ENCODE results near the gene ZNF276. TPM values are rescaled to one million over a fixed set of nuclear protein-coding genes. Genes with fewer than 3 reads are reported as not detected.
"Not testable (repeated sequence)": the region's sequence is repeated elsewhere in the genome, so short reads cannot be mapped to it uniquely, and the experiment has no call there.

The ZNF276 gene
- total RNA-seq, 4 donors from 2014 or later = 20.2 to 45.6 (median 36.6) TPM

DNA sequence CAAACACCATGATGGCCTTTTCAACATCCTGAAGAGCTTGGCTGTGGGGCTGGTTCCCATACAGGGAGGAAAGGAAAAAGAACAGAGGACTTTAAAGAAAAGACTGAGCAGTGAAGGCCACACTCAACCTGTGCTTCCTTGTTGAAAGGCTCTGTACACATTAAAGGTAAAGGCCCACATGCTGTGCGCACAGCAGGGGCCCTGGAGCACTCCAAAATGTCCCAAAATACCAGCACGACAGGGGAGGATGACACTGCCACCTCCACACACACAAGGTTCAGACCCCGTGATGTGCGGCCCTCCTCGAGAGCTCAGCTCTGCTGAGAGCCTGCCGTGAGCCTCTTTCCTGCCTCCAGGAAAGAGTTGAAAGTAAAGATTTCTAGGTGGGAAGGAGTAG lies 58.6 kb downstream of the ZNF276 start:
- no peak for DNase-seq (ENCODE audit: low spot score)
- no peak for ATAC-seq (ENCODE audit: low FRiP score)
- TF ChIP-seq, protein P1, sequence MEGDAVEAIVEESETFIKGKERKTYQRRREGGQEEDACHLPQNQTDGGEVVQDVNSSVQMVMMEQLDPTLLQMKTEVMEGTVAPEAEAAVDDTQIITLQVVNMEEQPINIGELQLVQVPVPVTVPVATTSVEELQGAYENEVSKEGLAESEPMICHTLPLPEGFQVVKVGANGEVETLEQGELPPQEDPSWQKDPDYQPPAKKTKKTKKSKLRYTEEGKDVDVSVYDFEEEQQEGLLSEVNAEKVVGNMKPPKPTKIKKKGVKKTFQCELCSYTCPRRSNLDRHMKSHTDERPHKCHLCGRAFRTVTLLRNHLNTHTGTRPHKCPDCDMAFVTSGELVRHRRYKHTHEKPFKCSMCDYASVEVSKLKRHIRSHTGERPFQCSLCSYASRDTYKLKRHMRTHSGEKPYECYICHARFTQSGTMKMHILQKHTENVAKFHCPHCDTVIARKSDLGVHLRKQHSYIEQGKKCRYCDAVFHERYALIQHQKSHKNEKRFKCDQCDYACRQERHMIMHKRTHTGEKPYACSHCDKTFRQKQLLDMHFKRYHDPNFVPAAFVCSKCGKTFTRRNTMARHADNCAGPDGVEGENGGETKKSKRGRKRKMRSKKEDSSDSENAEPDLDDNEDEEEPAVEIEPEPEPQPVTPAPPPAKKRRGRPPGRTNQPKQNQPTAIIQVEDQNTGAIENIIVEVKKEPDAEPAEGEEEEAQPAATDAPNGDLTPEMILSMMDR (IDR thresholded peaks at IDR 0.05) = no peak

GRCh38 chr16:89782489-89782888 lies 61.2 kb downstream of the ZNF276 start:
- TF ChIP-seq, protein P1 (IDR thresholded peaks at IDR 0.05) = no peak
- ATAC-seq (ENCODE audit: low FRiP score) (no peak), DNase-seq (ENCODE audit: low spot score) (no peak)

DNA sequence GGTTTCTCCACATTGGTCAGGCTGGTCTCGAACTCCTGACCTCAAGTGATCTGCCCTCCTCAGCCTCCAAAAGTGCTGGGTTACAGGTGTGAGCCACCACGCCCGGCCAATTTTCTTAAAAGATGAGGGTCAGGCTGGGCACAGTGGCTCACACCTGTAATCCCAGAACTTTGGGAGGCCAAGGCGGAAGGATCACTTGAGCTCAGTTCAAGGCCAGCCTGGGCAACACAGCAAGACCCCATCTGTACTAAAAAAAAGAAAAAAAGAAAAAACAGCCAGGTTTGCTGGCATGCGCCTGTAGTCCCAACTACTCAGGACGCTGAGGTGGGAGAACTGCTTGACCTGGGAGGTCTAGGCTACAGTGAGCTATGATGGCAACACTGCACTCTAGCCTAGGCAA lies 62.6 kb downstream of the ZNF276 start:
- ATAC-seq (ENCODE audit: low FRiP score); DNase-seq (ENCODE audit: low spot score): not testable (repeated sequence)

DNA sequence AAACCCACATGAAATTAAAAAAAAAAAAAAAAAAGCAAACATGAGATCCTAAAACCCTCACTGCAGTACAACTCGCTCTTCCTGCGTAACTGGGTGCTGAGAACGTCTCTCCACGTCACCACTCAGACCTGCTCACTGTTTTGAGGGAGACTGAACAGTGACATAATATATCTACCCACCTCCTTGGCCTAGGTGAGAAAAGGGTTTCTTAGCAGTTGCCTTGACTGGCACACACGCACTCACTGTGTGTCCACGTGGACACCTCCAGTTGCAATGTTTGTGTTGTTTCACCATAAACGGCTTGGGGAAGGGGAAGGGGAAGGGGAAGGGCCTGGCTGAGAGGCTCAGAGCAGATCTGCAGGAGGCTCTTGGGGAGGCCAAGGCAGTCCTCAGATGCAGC lies 63.1 kb downstream of the ZNF276 start:
- DNase-seq (ENCODE audit: low spot score) (no peak), ATAC-seq (ENCODE audit: low FRiP score) (no peak)

DNA sequence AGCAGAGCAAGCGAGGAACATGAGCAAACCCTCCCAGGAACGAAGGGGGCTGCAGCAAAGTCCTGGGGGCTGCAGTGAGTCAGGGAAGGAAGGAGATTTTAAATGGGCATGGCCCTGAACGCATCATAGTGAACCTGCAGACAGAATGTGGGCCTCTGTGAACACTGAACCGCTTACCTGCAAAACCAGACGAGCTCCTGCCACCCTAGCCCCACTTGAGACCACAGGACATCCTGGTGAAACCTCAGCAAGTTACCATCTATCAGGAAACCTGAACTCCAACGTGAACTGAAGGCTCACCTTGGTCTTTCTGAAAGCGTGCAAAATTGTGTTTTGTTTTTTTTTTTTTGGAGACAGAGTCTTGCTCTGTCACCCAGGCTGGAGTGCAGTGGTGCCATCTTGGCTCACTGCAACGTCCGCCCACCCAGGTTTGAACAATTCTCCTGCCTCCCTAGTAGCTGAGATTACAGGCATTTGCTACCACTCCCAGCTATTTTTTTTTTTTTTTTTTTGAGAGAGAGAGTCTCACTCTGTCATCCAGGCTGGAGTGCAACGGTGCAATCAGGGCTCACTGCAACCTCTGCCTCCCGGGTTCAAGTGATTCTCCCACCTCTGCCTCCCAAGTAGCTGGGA lies 64.3 kb downstream of the ZNF276 start:
- DNase-seq (ENCODE audit: low spot score) (no peak), ATAC-seq (ENCODE audit: low FRiP score) (no peak)
- TF ChIP-seq, protein P1 (IDR thresholded peaks at IDR 0.05) = no peak

More for the DNA sequence above, 63.1 kb downstream of the ZNF276 start:
- TF ChIP-seq, protein P1 (IDR thresholded peaks at IDR 0.05) = no peak

DNA sequence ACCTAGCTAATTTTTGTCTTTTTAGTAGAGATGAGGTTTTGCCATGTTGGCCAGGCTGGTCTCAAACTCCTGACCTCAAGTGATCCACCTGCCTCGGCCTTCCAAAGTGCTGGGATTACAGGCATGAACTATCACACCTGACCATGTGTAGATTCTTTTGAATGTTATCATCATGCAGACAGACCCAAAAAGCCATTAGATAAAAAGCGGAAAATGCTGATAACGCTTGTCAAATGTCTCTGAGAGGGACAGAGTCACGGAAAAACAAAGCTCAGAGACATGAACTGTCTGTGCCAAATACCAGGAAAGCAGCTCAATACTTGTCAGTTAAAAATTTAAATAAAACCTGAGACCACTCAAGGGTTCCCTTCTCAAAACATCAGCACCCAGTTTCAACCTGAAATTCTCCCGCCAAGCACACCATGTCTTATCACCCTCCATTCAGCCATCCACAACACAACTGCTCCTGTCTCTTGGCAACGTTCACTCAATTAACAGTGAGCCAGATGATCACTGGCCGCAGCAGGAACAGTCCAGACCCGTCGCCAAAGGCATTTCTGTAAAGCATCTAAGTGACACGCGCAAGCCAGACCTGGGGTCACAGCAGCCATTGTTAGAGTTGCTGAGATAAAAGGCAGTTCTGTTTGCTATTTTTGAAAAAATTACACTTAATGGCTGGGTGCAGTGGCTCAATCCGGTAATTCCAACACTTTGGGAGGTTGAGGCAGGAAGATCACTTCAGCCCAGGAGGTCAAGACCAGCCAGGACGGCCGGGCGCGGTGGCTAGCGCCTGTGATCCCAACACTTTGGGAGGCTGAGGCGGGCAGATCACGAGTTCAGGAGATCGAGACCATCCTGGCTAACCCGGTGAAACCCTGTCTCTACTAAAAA lies 65.4 kb downstream of the ZNF276 start:
- ATAC-seq (ENCODE audit: low FRiP score) = no peak
- TF ChIP-seq, protein P1 (IDR thresholded peaks at IDR 0.05) = no peak
- DNase-seq (ENCODE audit: low spot score) = no peak

- TF ChIP-seq, protein P1 (IDR thresholded peaks at IDR 0.05) = no peak
- no peak for DNase-seq (ENCODE audit: low spot score)
- ATAC-seq (ENCODE audit: low FRiP score) = no peak
Observed at GRCh38 chr16:89787365-89787805, 66.0 kb downstream of the ZNF276 start.

Other genes starting within 250 kb of the ZNF276 start
- 100 to 1,000 TPM in 1 of 4 donors, 10 to 100 TPM in 3; 49.8 to 114 (median 82.2) TPM for gene ANKRD11, start 231.0 kb upstream of the ZNF276 start, total RNA-seq
- 100 to 1,000 TPM in 1 of 4 donors, 10 to 100 TPM in 3; 68.6 to 125 (median 74.8) TPM for gene SPG7, start 213.1 kb upstream of the ZNF276 start, total RNA-seq
- 1,000 to 10,000 TPM; 4,137 to 5,837 (median 4,637) TPM for gene RPL13, start 160.9 kb upstream of the ZNF276 start, total RNA-seq
- gene CPNE7, start 145.8 kb upstream of the ZNF276 start, total RNA-seq = 1 to 10 TPM in 2 of 4 donors, under 1 TPM in 1, not detected in 1; 0.19 to 2.4 (median 1.1) TPM
- gene DPEP1, start 107.9 kb upstream of the ZNF276 start, total RNA-seq = 1 to 10 TPM in 1 of 4 donors, not detected in 3; 1.1 TPM
- 10 to 100 TPM; 45.7 to 78.1 (median 67.7) TPM for gene CHMP1A, start 63.8 kb upstream of the ZNF276 start, total RNA-seq
- 1 to 10 TPM; 1.8 to 7.1 (median 4.3) TPM for gene SPATA33, start 63.7 kb upstream of the ZNF276 start, total RNA-seq
- 10 to 100 TPM; 32.1 to 46.8 (median 38.3) TPM for gene CDK10, start 34.8 kb upstream of the ZNF276 start, total RNA-seq
- gene SPATA2L, start 19.8 kb upstream of the ZNF276 start, total RNA-seq = 10 to 100 TPM in 2 of 4 donors, 1 to 10 TPM in 2; 8.1 to 28.0 (median 17.3) TPM
- gene VPS9D1, start 639 bp upstream of the ZNF276 start, total RNA-seq = 1 to 10 TPM; 5.8 to 9.5 (median 7.8) TPM
- gene FANCA, start 95.1 kb downstream of the ZNF276 start, total RNA-seq = 1 to 10 TPM; 2.9 to 4.4 (median 3.8) TPM
- 1 to 10 TPM; 2.4 to 4.8 (median 3.2) TPM for gene SPIRE2, start 106.9 kb downstream of the ZNF276 start, total RNA-seq
- gene TCF25, start 152.1 kb downstream of the ZNF276 start, total RNA-seq = 100 to 1,000 TPM; 123 to 202 (median 160) TPM
- 1 to 10 TPM; 2.5 to 7.4 (median 6.0) TPM for gene MC1R, start 197.3 kb downstream of the ZNF276 start, total RNA-seq
- gene TUBB3, start 201.8 kb downstream of the ZNF276 start, total RNA-seq = 10 to 100 TPM in 2 of 4 donors, 1 to 10 TPM in 2; 2.8 to 34.9 (median 10.5) TPM
- gene DEF8, start 227.2 kb downstream of the ZNF276 start, total RNA-seq = 10 to 100 TPM; 57.2 to 94.4 (median 80.6) TPM